ENCODE measurements around the gene CRKL. TPM values are rescaled to one million over a fixed set of nuclear protein-coding genes. Genes with fewer than 3 reads are reported as not detected.
A peak's percentile ranks its signal among the peaks of the same experiment; 100 is the strongest.

Gene CRKL
- total RNA-seq, 1 experiment from 2014 or later: 69.9 TPM

DNA sequence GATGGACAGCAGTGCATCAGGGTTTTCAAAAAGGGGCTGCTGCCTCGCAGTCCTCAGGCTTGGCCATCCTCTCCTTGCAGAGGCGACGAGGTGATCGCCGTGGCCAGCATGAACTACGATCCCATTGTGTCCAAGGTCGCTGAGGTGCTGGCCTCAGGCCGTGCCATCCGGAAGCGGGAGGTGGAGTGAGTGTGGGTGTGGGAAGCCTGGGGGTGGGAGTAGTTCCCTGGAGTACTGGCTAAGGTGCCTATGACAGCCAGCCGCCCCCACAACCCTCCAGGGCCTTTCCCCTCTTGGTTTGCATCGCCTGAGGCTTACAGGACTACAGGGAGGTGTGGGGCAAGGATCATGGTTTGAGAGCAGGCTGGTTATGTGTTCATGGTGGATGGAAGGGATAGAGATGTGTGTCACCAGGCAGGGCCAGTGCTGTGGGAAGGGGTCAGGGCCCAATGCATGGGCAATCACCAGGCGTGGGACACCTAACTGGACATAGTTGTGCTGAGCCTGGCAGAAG lies 62.8 kb downstream of the CRKL start:
- intact Hi-C loops (cut with micrococcal nuclease; ENCODE audit: unreplicated experiment): no loop called here
- H3K36me3 Mint-ChIP-seq (ENCODE audit: insufficient read depth, unreplicated experiment): peaks cover 32% of the 10 kb centered on the region
- BruUV-seq (replicated peaks): no TSS peak
- DNase-seq: no peak
- no peak overlapping the region for H3K27ac Mint-ChIP-seq (ENCODE audit: unreplicated experiment)
- TF ChIP-seq, protein P1, sequence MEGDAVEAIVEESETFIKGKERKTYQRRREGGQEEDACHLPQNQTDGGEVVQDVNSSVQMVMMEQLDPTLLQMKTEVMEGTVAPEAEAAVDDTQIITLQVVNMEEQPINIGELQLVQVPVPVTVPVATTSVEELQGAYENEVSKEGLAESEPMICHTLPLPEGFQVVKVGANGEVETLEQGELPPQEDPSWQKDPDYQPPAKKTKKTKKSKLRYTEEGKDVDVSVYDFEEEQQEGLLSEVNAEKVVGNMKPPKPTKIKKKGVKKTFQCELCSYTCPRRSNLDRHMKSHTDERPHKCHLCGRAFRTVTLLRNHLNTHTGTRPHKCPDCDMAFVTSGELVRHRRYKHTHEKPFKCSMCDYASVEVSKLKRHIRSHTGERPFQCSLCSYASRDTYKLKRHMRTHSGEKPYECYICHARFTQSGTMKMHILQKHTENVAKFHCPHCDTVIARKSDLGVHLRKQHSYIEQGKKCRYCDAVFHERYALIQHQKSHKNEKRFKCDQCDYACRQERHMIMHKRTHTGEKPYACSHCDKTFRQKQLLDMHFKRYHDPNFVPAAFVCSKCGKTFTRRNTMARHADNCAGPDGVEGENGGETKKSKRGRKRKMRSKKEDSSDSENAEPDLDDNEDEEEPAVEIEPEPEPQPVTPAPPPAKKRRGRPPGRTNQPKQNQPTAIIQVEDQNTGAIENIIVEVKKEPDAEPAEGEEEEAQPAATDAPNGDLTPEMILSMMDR (IDR thresholded peaks at IDR 0.05; ENCODE audit: unreplicated experiment): no peak
- no peak overlapping the region for H3K4me3 Mint-ChIP-seq (ENCODE audit: low read depth, unreplicated experiment)
- peaks cover 11% of the 10 kb centered on the region for H3K27me3 Mint-ChIP-seq (ENCODE audit: unreplicated experiment)
- no peaks in the 10 kb centered on the region for H3K4me1 Mint-ChIP-seq (ENCODE audit: low read depth, unreplicated experiment)
- peaks cover 5% of the 10 kb centered on the region for H3K9me3 Mint-ChIP-seq (ENCODE audit: low read depth, unreplicated experiment)
- CTCF ChIA-PET: no interaction called here

DNA sequence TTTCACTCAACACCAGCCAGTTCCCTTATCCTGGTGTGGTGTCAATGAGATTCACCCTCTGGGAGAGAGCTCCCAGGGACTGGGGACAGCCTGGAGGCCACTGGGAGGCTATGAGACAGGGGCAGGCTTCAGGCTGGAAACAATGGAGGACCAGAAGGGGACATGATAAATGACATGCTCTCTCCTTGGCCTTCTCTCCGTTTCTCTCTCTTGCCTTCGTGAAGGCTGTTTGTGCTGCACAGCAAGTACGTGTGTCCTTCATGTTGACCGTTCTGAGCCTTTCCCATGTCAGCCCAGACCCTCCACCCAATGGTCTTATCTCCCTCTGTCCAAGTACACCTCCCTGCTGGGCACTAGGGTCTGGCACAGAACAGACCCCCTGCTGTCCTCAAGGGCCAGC lies 63.3 kb downstream of the CRKL start:
- Mint-ChIP-seq H3K4me1 (ENCODE audit: low read depth, unreplicated experiment) (no peaks in the 10 kb centered on the region), H3K4me3 (ENCODE audit: low read depth, unreplicated experiment) (no peak overlapping the region), H3K9me3 (ENCODE audit: low read depth, unreplicated experiment) (peaks cover 5% of the 10 kb centered on the region), H3K36me3 (ENCODE audit: insufficient read depth, unreplicated experiment) (peaks cover 28% of the 10 kb centered on the region), H3K27ac (ENCODE audit: unreplicated experiment) (no peak overlapping the region), H3K27me3 (ENCODE audit: unreplicated experiment) (peaks cover 11% of the 10 kb centered on the region)
- CTCF ChIA-PET: no interaction called here
- intact Hi-C loops (cut with micrococcal nuclease; ENCODE audit: unreplicated experiment): no loop called here
- BruUV-seq (replicated peaks): no TSS peak
- no peak for DNase-seq
- TF ChIP-seq, protein P1 (IDR thresholded peaks at IDR 0.05; ENCODE audit: unreplicated experiment): no peak

DNA sequence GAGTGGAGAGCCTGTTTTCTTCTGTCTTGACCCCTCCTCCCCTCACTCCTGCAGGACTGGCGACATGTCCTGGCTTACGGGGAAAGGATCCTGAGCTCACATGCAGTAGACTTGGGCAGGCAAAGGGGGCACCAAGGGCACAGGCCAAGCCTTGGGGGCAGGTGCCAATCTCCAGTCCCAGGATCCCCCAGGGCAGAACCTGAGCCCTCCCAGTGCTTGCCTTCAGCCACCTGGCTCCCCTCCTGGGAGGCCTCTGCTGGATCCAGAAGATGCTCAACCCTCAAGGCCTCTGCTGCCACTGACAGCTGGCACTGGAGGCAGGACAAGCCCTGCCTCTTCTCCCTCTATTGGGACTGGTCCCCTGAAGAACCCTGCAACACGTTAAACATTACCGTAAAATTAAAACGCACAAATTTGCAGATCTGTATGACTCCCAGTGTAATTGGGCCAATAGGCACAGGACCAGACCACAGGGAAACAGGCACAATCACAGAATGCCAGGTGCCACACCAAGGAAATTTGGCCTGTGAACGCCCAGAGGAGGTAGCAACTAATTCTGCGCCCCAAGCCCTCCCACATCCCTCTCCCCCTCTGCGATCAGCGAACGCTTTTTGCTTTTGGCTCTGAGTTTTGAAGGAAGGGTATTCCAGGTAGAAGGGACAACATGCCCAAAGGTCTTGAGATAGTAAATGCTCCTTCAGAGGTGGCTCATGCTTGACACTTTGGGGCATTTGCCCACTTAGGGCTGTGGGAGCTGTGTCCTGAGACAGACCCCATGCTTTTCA lies 63.9 kb downstream of the CRKL start:
- BruUV-seq (replicated peaks): no TSS peak
- Mint-ChIP-seq H3K36me3 (ENCODE audit: insufficient read depth, unreplicated experiment) (peaks cover 25% of the 10 kb centered on the region), H3K9me3 (ENCODE audit: low read depth, unreplicated experiment) (peaks cover 5% of the 10 kb centered on the region), H3K27ac (ENCODE audit: unreplicated experiment) (peak overlapping the region; percentile 66), H3K4me1 (ENCODE audit: low read depth, unreplicated experiment) (no peaks in the 10 kb centered on the region), H3K27me3 (ENCODE audit: unreplicated experiment) (peaks cover 11% of the 10 kb centered on the region), H3K4me3 (ENCODE audit: low read depth, unreplicated experiment) (peak overlapping the region; percentile 97)
- CTCF ChIA-PET: interaction anchor here (1.4 to 2.0 kb wide), 3 partner anchors 24 to 95 kb away, joined by 7 to 16 read pairs (median 11); no protein-coding TSS in a partner anchor
- TF ChIP-seq, protein P1 (IDR thresholded peaks at IDR 0.05; ENCODE audit: unreplicated experiment): no peak
- no peak for DNase-seq
- intact Hi-C loops (cut with micrococcal nuclease; ENCODE audit: unreplicated experiment): no loop called here

DNA sequence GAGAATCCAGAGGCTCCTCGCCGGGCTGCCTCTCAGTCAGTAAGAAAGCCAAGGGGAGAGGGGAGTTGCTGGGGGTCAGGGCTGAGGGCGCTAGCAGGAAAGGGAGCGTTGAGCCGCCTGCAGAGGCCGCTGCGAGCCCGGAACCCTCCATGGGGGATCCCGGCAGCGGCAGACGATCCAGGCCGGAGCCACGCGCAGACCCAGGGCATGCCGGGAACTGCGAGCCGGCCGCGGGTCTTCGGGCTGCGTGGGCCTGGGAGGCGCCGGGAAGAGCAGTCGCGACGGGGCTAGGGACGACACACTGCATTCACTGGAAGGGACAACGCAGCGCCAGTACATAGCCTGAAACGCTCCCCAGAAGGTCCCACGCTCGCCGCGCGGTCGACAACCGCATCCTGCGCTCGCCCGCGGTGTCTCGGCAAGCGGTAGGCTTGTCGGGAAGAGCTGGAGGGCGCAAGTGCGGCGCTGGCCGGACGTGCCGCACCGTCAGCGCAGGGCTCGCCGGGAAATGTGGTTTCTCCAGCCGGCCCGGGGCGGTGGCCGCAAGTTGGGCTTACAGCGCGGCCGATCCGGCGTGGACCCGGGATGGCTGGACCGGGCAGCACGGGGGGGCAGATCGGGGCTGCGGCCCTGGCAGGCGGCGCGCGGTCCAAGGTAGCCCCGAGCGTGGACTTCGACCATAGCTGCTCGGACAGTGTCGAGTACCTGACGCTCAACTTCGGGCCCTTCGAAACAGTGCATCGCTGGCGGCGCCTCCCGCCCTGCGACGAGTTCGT lies 64.8 kb downstream of the CRKL start, which contains the start of gene LZTR1:
Gene LZTR1 (plus strand): TSS at position 511 of the 776 bp plus-strand sequence. CDS start 75 bp downstream, at position 586.
- TF ChIP-seq, protein P1 (IDR thresholded peaks at IDR 0.05; ENCODE audit: unreplicated experiment): peak; percentile 53
- TSS peak; percentile 92 for BruUV-seq (replicated peaks)
- H3K4me3 Mint-ChIP-seq (ENCODE audit: low read depth, unreplicated experiment): peak within 1 kb of the TSS; percentile 97
- DNase-seq: peak; percentile 80
- H3K27me3 Mint-ChIP-seq (ENCODE audit: unreplicated experiment): peaks cover 11% of the 10 kb centered on the region
- CTCF ChIA-PET: interaction anchor here (0.6 to 2.0 kb wide), 5 partner anchors 21 to 934 kb away, joined by 3 to 16 read pairs (median 7); no protein-coding TSS in a partner anchor
- H3K36me3 Mint-ChIP-seq (ENCODE audit: insufficient read depth, unreplicated experiment): peaks cover 25% of the 10 kb centered on the region
- intact Hi-C loops (cut with micrococcal nuclease; ENCODE audit: unreplicated experiment): no loop called here
- H3K27ac Mint-ChIP-seq (ENCODE audit: unreplicated experiment): peak within 1 kb of the TSS; percentile 66
- H3K9me3 Mint-ChIP-seq (ENCODE audit: low read depth, unreplicated experiment): peaks cover 5% of the 10 kb centered on the region
- H3K4me1 Mint-ChIP-seq (ENCODE audit: low read depth, unreplicated experiment): no peaks in the 10 kb centered on the region
